OCI-LY1 (cell line): ENCODE results near the gene SCOC.
"Not testable (repeated sequence)": the region's sequence is repeated elsewhere in the genome, so short reads cannot be mapped to it uniquely, and the experiment has no call there.

Experiments used
- EZH2 ChIP-seq: fragments of 200-600 bp; sonication (generic), shearing (Covaris generic); IDR thresholded peaks from 2 replicates; pipeline ENCODE4 v1.8.0; 2017; ENCODE audit warnings: borderline replicate concordance, mixed run types, mild to moderate bottlenecking, antibody characterized with exemption, low read length, moderate library complexity, mixed read lengths
- TF ChIP-seq, protein P1 (sequence below): fragments of 200-600 bp; sonication (generic), shearing (Covaris generic); IDR thresholded peaks from 2 replicates; pipeline ENCODE4 v1.5.1; 2017; ENCODE audit warnings: mild to moderate bottlenecking, antibody characterized with exemption, low read length, moderate library complexity, mixed read lengths

DNA sequence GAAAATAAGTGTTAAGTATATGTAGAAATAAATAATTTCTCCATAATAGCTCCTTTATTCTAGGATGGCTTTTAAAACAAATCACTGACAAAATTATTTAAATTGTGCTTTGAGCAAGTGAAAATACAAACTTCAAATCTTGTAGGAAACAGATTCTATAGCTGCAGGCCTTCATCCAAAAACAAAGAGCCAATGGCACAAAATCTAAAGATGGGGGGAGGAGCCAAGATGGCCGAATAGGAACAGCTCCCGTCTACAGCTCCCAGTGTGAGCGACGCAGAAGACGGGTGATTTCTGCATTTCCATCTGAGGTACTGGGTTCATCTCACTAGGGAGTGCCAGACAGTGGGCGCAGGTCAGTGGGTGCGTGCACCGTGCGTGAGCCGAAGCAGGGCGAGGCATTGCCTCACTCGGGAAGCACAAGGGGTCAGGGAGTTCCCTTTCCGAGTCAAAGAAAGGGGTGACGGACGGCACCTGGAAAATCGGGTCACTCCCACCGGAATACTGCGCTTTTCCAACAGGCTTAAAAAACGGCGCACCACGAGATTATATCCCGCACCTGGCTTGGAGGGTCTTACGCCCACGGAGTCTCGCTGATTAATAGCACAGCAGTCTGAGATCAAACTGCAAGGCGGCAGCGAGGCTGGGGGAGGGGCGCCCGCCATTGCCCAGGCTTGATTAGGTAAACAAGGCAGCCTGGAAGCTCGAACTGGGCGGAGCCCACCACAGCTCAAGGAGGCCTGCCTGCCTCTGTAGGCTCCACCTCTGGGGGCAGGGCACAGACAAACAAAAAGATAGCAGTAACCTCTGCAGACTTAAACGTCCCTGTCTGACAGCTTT is 39.9 kb downstream of the SCOC start:
- TF ChIP-seq, protein P1, sequence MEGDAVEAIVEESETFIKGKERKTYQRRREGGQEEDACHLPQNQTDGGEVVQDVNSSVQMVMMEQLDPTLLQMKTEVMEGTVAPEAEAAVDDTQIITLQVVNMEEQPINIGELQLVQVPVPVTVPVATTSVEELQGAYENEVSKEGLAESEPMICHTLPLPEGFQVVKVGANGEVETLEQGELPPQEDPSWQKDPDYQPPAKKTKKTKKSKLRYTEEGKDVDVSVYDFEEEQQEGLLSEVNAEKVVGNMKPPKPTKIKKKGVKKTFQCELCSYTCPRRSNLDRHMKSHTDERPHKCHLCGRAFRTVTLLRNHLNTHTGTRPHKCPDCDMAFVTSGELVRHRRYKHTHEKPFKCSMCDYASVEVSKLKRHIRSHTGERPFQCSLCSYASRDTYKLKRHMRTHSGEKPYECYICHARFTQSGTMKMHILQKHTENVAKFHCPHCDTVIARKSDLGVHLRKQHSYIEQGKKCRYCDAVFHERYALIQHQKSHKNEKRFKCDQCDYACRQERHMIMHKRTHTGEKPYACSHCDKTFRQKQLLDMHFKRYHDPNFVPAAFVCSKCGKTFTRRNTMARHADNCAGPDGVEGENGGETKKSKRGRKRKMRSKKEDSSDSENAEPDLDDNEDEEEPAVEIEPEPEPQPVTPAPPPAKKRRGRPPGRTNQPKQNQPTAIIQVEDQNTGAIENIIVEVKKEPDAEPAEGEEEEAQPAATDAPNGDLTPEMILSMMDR, result not testable (repeated sequence)
- TF ChIP-seq EZH2, result not testable (repeated sequence)
